HCT116 (cell line): ENCODE data around the gene ACMSD. TPM values are rescaled to one million over a fixed set of nuclear protein-coding genes. Genes with fewer than 3 reads are reported as not detected.

Experiments
- ATAC-seq: fragments of 200-7000 bp; cut with Tn5 transposase; 2 replicates; pipeline ENCODE4 v1.9.1; 2020; ENCODE audit warnings: mild to moderate bottlenecking, moderate library complexity
- BruUV-seq: library from RNA; stranded (reverse); fragments of 400-500 nt; replicated peaks from 2 replicates; lab custom pipeline; 2021; lab: Mats Ljungman, UMichigan
- CTCF ChIA-PET: fragments of 300-600 bp; sonication (Branson Sonifier 250); formaldehyde crosslinking; loops from one replicate; lab custom pipeline; 2021; ENCODE audit warnings: antibody characterized with exemption; lab: Charles Lee
- POLR2A ChIA-PET: fragments of 300-600, 350-600 bp; sonication (Branson Sonifier 250); formaldehyde crosslinking; loops from one replicate; lab custom pipeline; 2021; ENCODE audit warnings: antibody characterized with exemption; lab: Charles Lee
- RAD21 ChIA-PET, 2 experiments: fragments of 300-600 bp; sonication (Branson Sonifier 250); formaldehyde crosslinking; loops; one replicate each; lab custom pipeline; 2023; ENCODE audit warnings: low total read pairs in 2 of 2; ENCODE audit not compliant: uncharacterized antibody in 2 of 2, unreplicated experiment in 2 of 2, low non-redundant PET in 1 of 2; lab: Charles Lee
- DNase-seq: peaks from one replicate; pipeline ENCODE4 v3.0.0-alpha.2; 2010; ENCODE audit warnings: low read depth, low spot score
- H2AFZ ChIP-seq: fragments of 200-600 bp; shearing (Covaris generic), sonication (generic); 2 replicates; pipeline ENCODE4 v1.6.1; 2017; ENCODE audit warnings: low read depth, mixed run types, mixed read lengths, antibody characterized with exemption, low read length; ENCODE audit not compliant: poor library complexity, severe bottlenecking
- H3K27ac ChIP-seq: 2 replicates; pipeline ENCODE4 v1.5.1; 2012; ENCODE audit warnings: low read depth, low read length
- H3K27me3 ChIP-seq: fragments of 200-600 bp; sonication (generic); 2 replicates; pipeline ENCODE4 v1.6.1; 2016; ENCODE audit warnings: mixed run types, low read length, mixed read lengths; ENCODE audit not compliant: insufficient read depth
- H3K36me3 ChIP-seq, 2 experiments: fragments of 200-500 bp in 1 of 2; fragments of 200-600 bp in 1 of 2; sonication (Bioruptor generic) in 1 of 2; sonication (generic) in 1 of 2; 2 replicates each; pipeline versions ENCODE4 v1.5.1 to v1.6.1; 2014 to 2016; ENCODE audit warnings: low read length in 2 of 2, inconsistent platforms in 1 of 2, mixed read lengths in 1 of 2, mixed run types in 1 of 2; ENCODE audit not compliant: insufficient read depth in 2 of 2, control insufficient read depth in 1 of 2
- H3K4me1 ChIP-seq, 2 experiments: fragments of 200-600 bp in 1 of 2; sonication (generic) in 1 of 2; 2 replicates each; pipeline versions ENCODE4 v1.5.1 to v1.6.1; 2012 to 2017; ENCODE audit warnings: low read length in 2 of 2, inconsistent platforms in 1 of 2, mild to moderate bottlenecking in 1 of 2, mixed read lengths in 1 of 2, mixed run types in 1 of 2, moderate library complexity in 1 of 2; ENCODE audit not compliant: insufficient read depth in 2 of 2, control insufficient read depth in 1 of 2
- H3K4me2 ChIP-seq: fragments of 200-600 bp; sonication (generic); 2 replicates; pipeline ENCODE4 v1.6.1; 2017; ENCODE audit warnings: mixed run types, low read length, mixed read lengths
- H3K4me3 ChIP-seq, 2 experiments: fragments of 200-600 bp in 1 of 2; sonication (generic) in 1 of 2; replicated peaks in 1 of 2; 2 replicates each; pipeline ENCODE4 v1.5.1; 2011 to 2016; ENCODE audit warnings: low read length in 2 of 2, control low read depth in 1 of 2, low read depth in 1 of 2, mild to moderate bottlenecking in 1 of 2, mixed read lengths in 1 of 2, mixed run types in 1 of 2
- H3K79me2 ChIP-seq: fragments of 200-600 bp; sonication (generic); 2 replicates; pipeline ENCODE4 v1.6.1; 2017; ENCODE audit warnings: mild to moderate bottlenecking, mixed run types, low read length, moderate library complexity, mixed read lengths; ENCODE audit not compliant: insufficient read depth
- H3K9ac ChIP-seq: fragments of 200-600 bp; sonication (generic); 2 replicates; pipeline ENCODE4 v1.6.1; 2016; ENCODE audit warnings: low read length, mixed read lengths
- H3K9me2 ChIP-seq: fragments of 200-600 bp; sonication (generic), shearing (Covaris generic); 2 replicates; pipeline ENCODE4 v1.6.1; 2017; ENCODE audit warnings: mixed run types, mild to moderate bottlenecking, moderate library complexity; ENCODE audit not compliant: insufficient read depth
- H3K9me3 ChIP-seq, 2 experiments: fragments of 200-500 bp in 1 of 2; fragments of 200-600 bp in 1 of 2; sonication (Bioruptor generic) in 1 of 2; sonication (generic) in 1 of 2; 2 replicates each; pipeline ENCODE4 v1.6.1; 2014 to 2017; ENCODE audit warnings: low read length in 2 of 2, mixed read lengths in 2 of 2, inconsistent platforms in 1 of 2, low read depth in 1 of 2, mild to moderate bottlenecking in 1 of 2, mixed run types in 1 of 2, moderate library complexity in 1 of 2; ENCODE audit not compliant: control insufficient read depth in 1 of 2, insufficient read depth in 1 of 2
- H4K20me1 ChIP-seq: fragments of 200-600 bp; sonication (generic), shearing (Covaris generic); 2 replicates; pipeline ENCODE4 v1.6.1; 2017; ENCODE audit warnings: mixed run types, mild to moderate bottlenecking, moderate library complexity; ENCODE audit not compliant: insufficient read depth
- ATF3 ChIP-seq: IDR thresholded peaks from 2 replicates; pipeline ENCODE4 v1.6.1; 2012
- CBX3 ChIP-seq: IDR thresholded peaks from 2 replicates; pipeline ENCODE4 v1.6.1; 2012; ENCODE audit warnings: low read depth
- CEBPB ChIP-seq: IDR thresholded peaks from 2 replicates; pipeline ENCODE4 v1.6.1; 2012; ENCODE audit warnings: low read depth
- CTCF ChIP-seq, 3 experiments: fragments of 200-600 bp in 1 of 3; sonication (generic) in 1 of 3; IDR thresholded peaks in 2 of 3; conservative IDR thresholded peaks in 1 of 3; 2 replicates each; pipeline ENCODE4 v1.5.1; 2012 to 2017; ENCODE audit warnings: low read depth in 2 of 3, low read length in 2 of 3, antibody characterized with exemption in 1 of 3, borderline replicate concordance in 1 of 3, control low read depth in 1 of 3, mild to moderate bottlenecking in 1 of 3, mixed read lengths in 1 of 3, mixed run types in 1 of 3, moderate library complexity in 1 of 3; ENCODE audit not compliant: insufficient read depth in 1 of 3
- ELF1 ChIP-seq: IDR thresholded peaks from 2 replicates; pipeline ENCODE4 v1.6.1; 2012; ENCODE audit warnings: low read depth, borderline replicate concordance
- JUND ChIP-seq: IDR thresholded peaks from 2 replicates; pipeline ENCODE4 v1.6.1; 2012
- POLR2AphosphoS5 ChIP-seq: IDR thresholded peaks from 2 replicates; pipeline ENCODE4 v1.6.1; 2011; ENCODE audit warnings: mild to moderate bottlenecking, low read depth, low read length, moderate library complexity
- REST ChIP-seq: IDR thresholded peaks from 2 replicates; pipeline ENCODE4 v1.6.1; 2012; ENCODE audit warnings: low read depth
- SRF ChIP-seq: IDR thresholded peaks from 2 replicates; pipeline ENCODE4 v1.6.1; 2012; ENCODE audit warnings: low read depth
- YY1 ChIP-seq: IDR thresholded peaks from 2 replicates; pipeline ENCODE4 v1.6.1; 2011; ENCODE audit warnings: low read length, low read depth, moderate library complexity, mild to moderate bottlenecking; ENCODE audit not compliant: insufficient replicate concordance; ENCODE audit errors: extremely low read depth
- ZFX ChIP-seq: fragments of 450-650 bp; IDR thresholded peaks from 2 replicates; pipeline ENCODE4 v1.6.1; 2017
- intact Hi-C: fragments of 100-400 bp; cut with micrococcal nuclease; formaldehyde crosslinking; loops from 2 replicates; pipeline ENCODE4 v1.10.0; 2022
- total RNA-seq: library from RNA; stranded (reverse); gene quantifications from one replicate; pipeline ENCODE4 v1.2.1, GENCODE V29; 2021; ENCODE audit not compliant: unreplicated experiment

Gene ACMSD
- total RNA-seq, 1 experiment from 2014 or later: not detected

- Histone ChIP-seq H3K4me1 (no peaks in the 10 kb centered on the region), H3K4me3 (no peak overlapping the region), H3K9me3 (no peaks in the 10 kb centered on the region), H3K9me2 (no peaks in the 10 kb centered on the region), H3K36me3 (no peaks in the 10 kb centered on the region), H3K4me2 (no peak overlapping the region), H4K20me1 (no peaks in the 10 kb centered on the region), H3K27ac (no peak overlapping the region), H3K27me3 (no peaks in the 10 kb centered on the region), H2AFZ (no peak overlapping the region), H3K79me2 (no peaks in the 10 kb centered on the region), H3K9ac (no peak overlapping the region)
- ATAC-seq (no peak), DNase-seq (no peak)
- no TSS peak for BruUV-seq
- TF ChIP-seq CTCF (IDR thresholded peaks at IDR 0.05 in 2 of 3, conservative IDR thresholded peaks at IDR 0.05 in 1 of 3; ENCODE audit: borderline replicate concordance in 1 of 3, insufficient read depth in 1 of 3, low read depth in 2 of 3, low read length in 2 of 3) (no peak), ZFX (no peak), ATF3 (no peak), REST (no peak), YY1 (no peak), SRF (no peak), POLR2AphosphoS5 (no peak), CBX3 (no peak), CEBPB (no peak), ELF1 (no peak), JUND (no peak)
- intact Hi-C loops: no loop called here
- CTCF ChIA-PET: no interaction called here
- RAD21 ChIA-PET: no interaction called here
- POLR2A ChIA-PET: no interaction called here
Measured at GRCh38 chr2:134862069-134862468, 23.7 kb downstream of the ACMSD start.
